GM23338 (cell line): ENCODE measurements around the gene R3HDM2. TPM values are rescaled to one million over a fixed set of nuclear protein-coding genes. Genes with fewer than 3 reads are reported as not detected.

Source experiments
- ATAC-seq: fragments of 200-7000 bp; cut with Tn5 transposase; 3 replicates; pipeline ENCODE4 v1.9.1; 2020
- DNase-seq: peaks from one replicate; pipeline ENCODE4 v3.0.0-alpha.2; 2015; ENCODE audit warnings: low spot score
- H2AFZ ChIP-seq: fragments of 200-600 bp; sonication (generic); 2 replicates; pipeline ENCODE4 v1.8.0; 2016; ENCODE audit warnings: antibody characterized with exemption, mild to moderate bottlenecking, moderate library complexity
- H3F3A ChIP-seq: fragments of 200-600 bp; sonication (generic); replicated peaks from 2 replicates; pipeline ENCODE4 v1.8.0; 2017; ENCODE audit warnings: antibody characterized with exemption, mixed run types, low read depth
- H3K27ac ChIP-seq: fragments of 200-600 bp; sonication (generic); 2 replicates; pipeline ENCODE4 v1.6.1; 2016; ENCODE audit warnings: low read depth
- H3K27me3 ChIP-seq: fragments of 200-600 bp; sonication (generic); 2 replicates; pipeline ENCODE4 v1.8.0; 2016; ENCODE audit warnings: mild to moderate bottlenecking, mixed run types, moderate library complexity; ENCODE audit not compliant: insufficient read depth
- H3K36me3 ChIP-seq: fragments of 200-600 bp; sonication (generic); 2 replicates; pipeline ENCODE4 v1.8.0; 2016; ENCODE audit warnings: mild to moderate bottlenecking; ENCODE audit not compliant: insufficient read depth
- H3K4me1 ChIP-seq: fragments of 200-600 bp; sonication (generic); 2 replicates; pipeline ENCODE4 v1.8.0; 2016; ENCODE audit warnings: mild to moderate bottlenecking, moderate library complexity; ENCODE audit not compliant: insufficient read depth
- H3K4me2 ChIP-seq: fragments of 200-600 bp; sonication (generic); 2 replicates; pipeline ENCODE4 v1.7.1; 2017; ENCODE audit warnings: mixed run types
- H3K4me3 ChIP-seq: fragments of 200-600 bp; sonication (generic); 2 replicates; pipeline ENCODE4 v1.6.1; 2016; ENCODE audit warnings: mixed run types
- H3K79me2 ChIP-seq: fragments of 200-600 bp; sonication (generic); replicated peaks from 2 replicates; pipeline ENCODE4 v1.8.0; 2017; ENCODE audit warnings: mild to moderate bottlenecking; ENCODE audit not compliant: insufficient read depth
- H3K9me2 ChIP-seq: fragments of 200-600 bp; sonication (generic); 2 replicates; pipeline ENCODE4 v1.8.0; 2017; ENCODE audit not compliant: insufficient read depth
- H4K20me1 ChIP-seq: fragments of 200-600 bp; sonication (generic); replicated peaks from 2 replicates; pipeline ENCODE4 v1.8.0; 2017; ENCODE audit warnings: mild to moderate bottlenecking; ENCODE audit not compliant: insufficient read depth
- H3K27ac Mint-ChIP-seq: 2 replicates; pipeline ENCODE4 v1.8.0; 2020; ENCODE audit warnings: inconsistent platforms, mild to moderate bottlenecking, moderate library complexity, mixed read lengths
- H3K27me3 Mint-ChIP-seq: 3 replicates; pipeline ENCODE4 v1.8.0; 2022; ENCODE audit warnings: low read depth, mild to moderate bottlenecking, moderate library complexity, mixed read lengths, inconsistent platforms; ENCODE audit not compliant: insufficient read depth, poor library complexity
- H3K36me3 Mint-ChIP-seq: 3 replicates; pipeline ENCODE4 v1.8.0; 2021; ENCODE audit warnings: low read depth, mild to moderate bottlenecking, inconsistent platforms, moderate library complexity, mixed read lengths
- H3K4me1 Mint-ChIP-seq: 3 replicates; pipeline ENCODE4 v1.8.0; 2020; ENCODE audit warnings: mild to moderate bottlenecking, inconsistent platforms, mixed read lengths
- H3K4me3 Mint-ChIP-seq: 3 replicates; pipeline ENCODE4 v1.8.0; 2021; ENCODE audit warnings: moderate library complexity, mild to moderate bottlenecking, inconsistent platforms, mixed read lengths
- H3K9me3 Mint-ChIP-seq: 3 replicates; pipeline ENCODE4 v1.8.0; 2020; ENCODE audit warnings: moderate library complexity, mild to moderate bottlenecking, inconsistent platforms, mixed read lengths
- CREB1 ChIP-seq: fragments of 250-450 bp; sonication (Bioruptor Pico); IDR thresholded peaks from 2 replicates; pipeline ENCODE4 v1.5.0; 2020; ENCODE audit warnings: low read depth, mild to moderate bottlenecking, moderate library complexity
- CTCF ChIP-seq, 2 experiments: fragments of 200-600 bp in 1 of 2; sonication (generic) in 1 of 2; conservative IDR thresholded peaks; 2 replicates each; pipeline versions ENCODE4 v1.5.1 to v1.6.1; 2016 to 2017; ENCODE audit warnings: antibody characterized with exemption in 2 of 2, low read depth in 2 of 2, mild to moderate bottlenecking in 2 of 2, moderate library complexity in 1 of 2
- NANOG ChIP-seq: IDR thresholded peaks from 2 replicates; pipeline ENCODE4 v1.6.1; 2016; ENCODE audit warnings: antibody characterized with exemption, borderline replicate concordance
- ZNF114 ChIP-seq: fragments of 250-450 bp; sonication (Bioruptor Pico); IDR thresholded peaks from 2 replicates; pipeline ENCODE4 v1.5.0; 2020; ENCODE audit warnings: mild to moderate bottlenecking, moderate library complexity
- polyA plus RNA-seq: library from polyadenylated mRNA; unstranded; fragments of >200 nt; fragmentation: Nextera tagmentation; extraction: Ambion mirVana; gene quantifications from 2 replicates; pipeline ENCODE4 v1.2.1, GENCODE V29; 2016
- total RNA-seq: library from RNA; depleted of rRNA; stranded (reverse); fragments of >200 nt; shearing (Covaris generic); gene quantifications from 2 replicates; pipeline ENCODE4 v1.2.3, GENCODE V29; 2014
- TF ChIP-seq, protein P1 (sequence below): IDR thresholded peaks from 2 replicates; pipeline ENCODE4 v1.6.1; 2016; ENCODE audit warnings: antibody characterized with exemption
- TF ChIP-seq, protein P2 (sequence below): IDR thresholded peaks from one replicate; pipeline ENCODE4 v1.6.1; 2018; ENCODE audit warnings: antibody characterized with exemption; ENCODE audit not compliant: unreplicated experiment

R3HDM2 gene
- total and polyA plus RNA-seq, 2 experiments from 2014 or later: 9.6 to 19.6 TPM

DNA sequence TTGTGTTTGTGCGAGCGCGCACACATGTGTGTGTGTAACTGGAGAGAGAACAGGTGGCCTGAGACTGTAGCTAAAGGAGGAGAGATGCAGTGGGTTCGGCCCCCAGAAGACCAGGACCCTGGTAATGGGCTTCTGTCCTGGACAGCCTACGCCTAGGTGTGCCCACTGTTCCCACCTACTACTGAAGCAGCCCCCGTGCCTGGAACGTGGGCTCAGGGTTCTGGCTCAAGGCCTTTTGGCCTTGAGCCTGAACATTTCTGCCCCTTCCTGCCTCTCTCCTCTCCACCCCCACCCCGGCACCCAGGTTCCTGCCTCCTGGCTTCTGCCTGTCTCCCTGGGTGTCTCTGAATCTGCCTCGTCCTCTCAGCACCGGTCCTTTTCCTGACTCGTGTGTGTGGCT, 215.8 kb downstream of the R3HDM2 start:
- DNase-seq (no peak), ATAC-seq (no peak)
- Histone ChIP-seq H3K9me2 (no peaks in the 10 kb centered on the region), H3K4me2 (no peak overlapping the region; the same call in 1 of the 2 replicates), H4K20me1 (peaks cover 10% of the 10 kb centered on the region; the same call in 1 of the 2 replicates), H3K4me3 (peak overlapping the region; percentile 55; the same call in 1 of the 2 replicates), H3K36me3 (no peaks in the 10 kb centered on the region), H3K79me2 (no peaks in the 10 kb centered on the region), H3K27me3 (peaks cover 66% of the 10 kb centered on the region), H2AFZ (no peak overlapping the region), H3F3A (0 out of 2 replicates have a peak, but pooled peaks cover 21% of the 10 kb centered on the region), H3K27ac (no peak overlapping the region), H3K4me1 (peaks cover 34% of the 10 kb centered on the region)
- Mint-ChIP-seq H3K4me3 (peak overlapping the region; percentile 41; the same call in 1 of the 3 replicates), H3K36me3 (peaks cover 20% of the 10 kb centered on the region), H3K27ac (no peak overlapping the region), H3K9me3 (no peaks in the 10 kb centered on the region; the same call in 1 of the 3 replicates), H3K4me1 (peaks cover 49% of the 10 kb centered on the region), H3K27me3 (peaks cover 62% of the 10 kb centered on the region)
- no peak for TF ChIP-seq ZNF114
- TF ChIP-seq, protein P1, sequence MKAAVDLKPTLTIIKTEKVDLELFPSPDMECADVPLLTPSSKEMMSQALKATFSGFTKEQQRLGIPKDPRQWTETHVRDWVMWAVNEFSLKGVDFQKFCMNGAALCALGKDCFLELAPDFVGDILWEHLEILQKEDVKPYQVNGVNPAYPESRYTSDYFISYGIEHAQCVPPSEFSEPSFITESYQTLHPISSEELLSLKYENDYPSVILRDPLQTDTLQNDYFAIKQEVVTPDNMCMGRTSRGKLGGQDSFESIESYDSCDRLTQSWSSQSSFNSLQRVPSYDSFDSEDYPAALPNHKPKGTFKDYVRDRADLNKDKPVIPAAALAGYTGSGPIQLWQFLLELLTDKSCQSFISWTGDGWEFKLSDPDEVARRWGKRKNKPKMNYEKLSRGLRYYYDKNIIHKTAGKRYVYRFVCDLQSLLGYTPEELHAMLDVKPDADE: no peak
- TF ChIP-seq, protein P2, sequence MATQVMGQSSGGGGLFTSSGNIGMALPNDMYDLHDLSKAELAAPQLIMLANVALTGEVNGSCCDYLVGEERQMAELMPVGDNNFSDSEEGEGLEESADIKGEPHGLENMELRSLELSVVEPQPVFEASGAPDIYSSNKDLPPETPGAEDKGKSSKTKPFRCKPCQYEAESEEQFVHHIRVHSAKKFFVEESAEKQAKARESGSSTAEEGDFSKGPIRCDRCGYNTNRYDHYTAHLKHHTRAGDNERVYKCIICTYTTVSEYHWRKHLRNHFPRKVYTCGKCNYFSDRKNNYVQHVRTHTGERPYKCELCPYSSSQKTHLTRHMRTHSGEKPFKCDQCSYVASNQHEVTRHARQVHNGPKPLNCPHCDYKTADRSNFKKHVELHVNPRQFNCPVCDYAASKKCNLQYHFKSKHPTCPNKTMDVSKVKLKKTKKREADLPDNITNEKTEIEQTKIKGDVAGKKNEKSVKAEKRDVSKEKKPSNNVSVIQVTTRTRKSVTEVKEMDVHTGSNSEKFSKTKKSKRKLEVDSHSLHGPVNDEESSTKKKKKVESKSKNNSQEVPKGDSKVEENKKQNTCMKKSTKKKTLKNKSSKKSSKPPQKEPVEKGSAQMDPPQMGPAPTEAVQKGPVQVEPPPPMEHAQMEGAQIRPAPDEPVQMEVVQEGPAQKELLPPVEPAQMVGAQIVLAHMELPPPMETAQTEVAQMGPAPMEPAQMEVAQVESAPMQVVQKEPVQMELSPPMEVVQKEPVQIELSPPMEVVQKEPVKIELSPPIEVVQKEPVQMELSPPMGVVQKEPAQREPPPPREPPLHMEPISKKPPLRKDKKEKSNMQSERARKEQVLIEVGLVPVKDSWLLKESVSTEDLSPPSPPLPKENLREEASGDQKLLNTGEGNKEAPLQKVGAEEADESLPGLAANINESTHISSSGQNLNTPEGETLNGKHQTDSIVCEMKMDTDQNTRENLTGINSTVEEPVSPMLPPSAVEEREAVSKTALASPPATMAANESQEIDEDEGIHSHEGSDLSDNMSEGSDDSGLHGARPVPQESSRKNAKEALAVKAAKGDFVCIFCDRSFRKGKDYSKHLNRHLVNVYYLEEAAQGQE: no peak
- TF ChIP-seq NANOG: no peak
- TF ChIP-seq CREB1 (CRISPR knock-in tag): no peak

GRCh38 chr12:57214398-57214781, 216.5 kb downstream of the R3HDM2 start:
- no peak overlapping the region for H2AFZ ChIP-seq
- H4K20me1 ChIP-seq: peaks cover 10% of the 10 kb centered on the region; the same call in 1 of the 2 replicates
- peak overlapping the region; percentile 76 for H3K4me2 ChIP-seq
- H3K36me3 ChIP-seq: no peaks in the 10 kb centered on the region
- 0 out of 2 replicates have a peak, but pooled peaks cover 21% of the 10 kb centered on the region for H3F3A ChIP-seq
- no peak overlapping the region for H3K27ac ChIP-seq
- peaks cover 57% of the 10 kb centered on the region for H3K27me3 Mint-ChIP-seq
- peak overlapping the region; percentile 46 for H3K4me3 ChIP-seq
- peaks cover 28% of the 10 kb centered on the region for H3K4me1 ChIP-seq
- no peaks in the 10 kb centered on the region for H3K79me2 ChIP-seq
- peak overlapping the region; percentile 61; the same call in 2 of the 3 replicates for H3K4me3 Mint-ChIP-seq
- TF ChIP-seq CTCF (conservative IDR thresholded peaks at IDR 0.05; ENCODE audit: low read depth in 2 of 2): peak; percentile 77 to 89
- no peak for TF ChIP-seq NANOG
- H3K36me3 Mint-ChIP-seq: peaks cover 26% of the 10 kb centered on the region
- peaks cover 59% of the 10 kb centered on the region for H3K27me3 ChIP-seq
- DNase-seq: peak; percentile 93
- H3K9me2 ChIP-seq: no peaks in the 10 kb centered on the region
- no peaks in the 10 kb centered on the region; the same call in 1 of the 3 replicates for H3K9me3 Mint-ChIP-seq
- ATAC-seq: peak; percentile 61
- H3K27ac Mint-ChIP-seq: no peak overlapping the region
- peaks cover 44% of the 10 kb centered on the region for H3K4me1 Mint-ChIP-seq
